GM21825 (cell line): ENCODE data around the gene AK5.

ENCODE experiments used
- ATAC-seq: cut with Tn5 transposase; IDR thresholded peaks from one replicate; pipeline ENCODE4 v1.9.1; 2021; ENCODE audit warnings: mild to moderate bottlenecking, moderate library complexity; ENCODE audit not compliant: unreplicated experiment

Gene AK5

DNA sequence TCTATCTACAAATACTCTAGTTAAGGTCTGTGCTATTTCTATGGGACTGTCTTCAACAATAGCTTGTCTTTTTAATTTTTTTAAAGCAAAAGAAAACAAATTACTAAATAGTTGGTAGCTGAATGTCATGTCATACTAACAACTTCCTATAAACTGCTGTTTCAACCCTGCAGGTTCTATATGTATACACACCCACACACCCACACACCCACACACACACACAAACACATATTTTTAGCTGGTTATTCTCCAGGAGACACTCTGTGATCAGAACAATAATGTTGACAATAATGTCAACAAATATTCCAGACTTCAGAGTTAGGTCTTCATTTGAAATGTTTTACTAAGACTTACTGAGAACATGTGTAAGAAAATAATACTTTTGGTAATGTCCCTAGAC lies 66.7 kb downstream of the AK5 start:
- ATAC-seq: no peak

DNA sequence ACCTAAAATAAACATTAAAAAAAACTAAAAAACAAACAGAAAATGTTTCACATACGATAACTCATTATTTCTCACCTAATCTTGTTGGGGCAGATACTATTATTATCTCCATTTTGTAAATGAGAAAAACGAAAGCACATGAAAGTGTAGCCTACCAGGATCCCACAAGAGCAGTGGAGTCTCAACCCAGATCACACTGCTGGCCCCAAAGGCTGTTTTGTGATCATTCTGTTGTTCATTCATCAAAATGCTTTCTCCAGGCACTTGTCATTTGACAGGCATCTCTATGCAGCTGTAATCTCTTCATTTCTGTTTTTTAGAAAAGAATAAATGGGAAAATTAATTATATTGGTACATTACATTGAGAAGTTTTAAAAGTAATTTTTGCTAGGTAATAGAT lies 67.5 kb downstream of the AK5 start:
- no peak for ATAC-seq

DNA sequence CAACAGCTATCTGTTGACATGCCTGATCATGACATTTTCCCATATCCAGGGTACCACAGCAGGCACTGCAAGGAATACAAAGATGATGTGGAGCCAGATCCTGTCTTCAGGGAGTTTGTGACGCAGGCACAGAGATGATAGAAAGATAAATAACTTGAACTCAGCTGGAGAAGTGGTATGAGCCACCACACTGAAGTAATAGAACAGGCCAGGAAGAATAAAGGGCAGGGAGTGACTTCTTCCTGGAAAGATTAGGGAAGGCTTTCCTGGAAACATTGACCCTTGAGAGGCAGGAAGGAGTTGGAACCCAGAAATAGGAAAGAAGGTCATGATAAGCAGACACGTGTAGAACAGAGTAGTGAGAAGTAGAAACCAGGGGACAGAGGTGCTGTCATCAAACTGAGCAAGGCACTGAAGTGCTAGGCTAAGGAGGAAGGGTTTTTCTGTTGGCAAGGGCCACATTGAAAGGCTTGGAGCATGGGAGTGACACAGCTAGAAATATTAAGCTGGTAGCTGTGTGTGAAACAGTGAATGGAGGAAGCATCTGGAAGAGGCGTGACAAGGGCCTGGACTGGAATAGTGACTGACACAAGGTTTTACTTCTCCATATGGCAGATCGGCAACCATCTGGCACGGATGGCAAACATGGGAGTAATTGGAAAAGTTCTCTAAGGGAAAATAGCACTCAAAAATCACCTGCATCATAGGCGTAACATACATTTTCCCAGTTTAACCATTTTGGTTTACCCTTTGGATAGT lies 68.4 kb downstream of the AK5 start:
- no peak for ATAC-seq

DNA sequence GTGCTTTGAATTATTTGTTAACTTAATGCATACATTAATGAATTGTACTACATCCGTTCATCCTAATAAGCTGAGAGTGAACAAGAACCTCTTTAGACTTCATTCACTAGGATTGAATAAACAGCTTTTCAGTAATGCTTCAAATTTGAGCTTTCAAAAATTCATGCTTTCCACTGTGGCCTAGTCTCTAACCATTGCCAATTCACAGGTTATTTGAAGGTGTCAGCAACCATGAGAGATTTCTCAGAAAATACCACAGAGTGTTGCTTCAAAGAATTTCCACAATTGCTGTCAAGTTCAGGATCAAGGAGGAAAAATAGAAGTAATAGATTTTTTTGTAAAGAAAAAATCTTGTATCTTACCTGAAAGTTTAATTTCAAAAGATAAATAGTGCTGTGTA lies 72.7 kb downstream of the AK5 start:
- no peak for ATAC-seq

DNA sequence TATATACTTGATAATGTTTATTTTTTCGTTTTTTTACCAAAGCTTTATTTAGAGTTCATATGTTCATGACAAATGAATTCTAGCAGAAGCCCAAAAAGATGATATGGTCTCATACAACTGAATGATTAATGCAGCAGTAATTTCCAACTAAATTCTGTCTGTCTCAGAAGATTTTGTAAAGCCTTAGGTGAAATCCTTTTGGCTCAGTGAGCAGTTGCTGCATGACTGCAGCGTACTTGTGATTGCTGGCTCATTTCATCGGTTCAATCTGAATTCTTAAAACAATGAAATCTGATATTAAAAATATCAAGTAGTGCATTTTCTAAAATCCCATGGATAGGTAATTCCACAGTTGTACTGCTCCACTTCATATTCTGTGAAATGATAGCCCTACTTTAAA lies 73.2 kb downstream of the AK5 start:
- no peak for ATAC-seq

DNA sequence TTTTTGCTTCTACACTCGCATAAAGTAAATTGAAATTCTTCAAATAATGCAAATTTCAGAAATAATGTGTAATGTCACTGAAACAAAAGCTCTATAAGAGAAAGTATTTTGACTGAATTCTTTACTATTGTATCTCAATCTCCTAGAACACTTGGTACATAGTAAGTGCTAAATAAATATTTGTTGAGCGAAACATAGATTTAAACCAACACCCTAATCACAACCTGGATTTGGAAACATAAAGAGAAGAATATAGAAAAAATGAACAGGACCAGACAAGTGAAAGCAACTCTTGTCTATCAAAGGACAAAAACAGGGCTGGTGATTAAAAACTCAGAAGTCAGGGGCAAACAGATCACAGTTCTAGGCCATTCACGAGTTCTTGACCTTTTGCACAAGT lies 74.3 kb downstream of the AK5 start:
- ATAC-seq: no peak

DNA sequence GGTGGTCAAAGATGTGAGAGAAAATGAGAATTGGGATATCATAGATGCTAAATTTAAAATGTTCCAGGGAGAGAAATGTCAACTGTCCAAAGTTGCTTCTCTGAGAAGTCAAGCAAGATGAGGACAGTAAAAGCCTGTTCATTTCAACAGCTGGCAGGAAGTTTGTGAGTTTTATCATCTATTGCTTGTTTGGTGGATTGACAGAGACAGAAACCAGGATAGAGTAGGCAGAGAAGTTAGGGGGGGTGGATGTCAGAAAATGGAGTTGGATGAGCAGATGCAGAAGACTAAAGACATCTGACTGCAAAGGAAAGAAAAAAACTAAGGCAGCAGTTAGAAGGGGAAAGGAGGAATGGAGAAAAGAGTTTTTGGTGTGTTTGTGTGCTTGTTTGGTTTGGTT lies 78.4 kb downstream of the AK5 start:
- no peak for ATAC-seq

DNA sequence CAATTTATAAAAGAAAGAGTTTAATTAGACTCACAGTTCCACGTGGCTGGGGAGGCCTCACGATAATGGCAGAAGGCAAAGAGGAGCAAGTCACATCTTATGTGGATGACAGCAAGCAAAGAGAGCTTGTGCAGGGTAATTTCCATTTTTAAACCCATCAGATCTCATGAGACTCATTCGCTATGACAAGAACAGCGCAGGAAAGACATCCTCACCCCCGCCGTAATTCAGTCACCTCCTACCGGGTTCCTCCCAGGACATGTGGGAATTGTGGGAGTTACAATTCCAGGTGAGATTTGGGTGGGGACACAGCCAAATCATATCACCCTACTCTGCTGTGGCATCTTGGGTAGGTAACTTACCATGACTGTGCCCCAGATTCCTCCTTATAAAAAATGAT lies 79.8 kb downstream of the AK5 start:
- no peak for ATAC-seq

DNA sequence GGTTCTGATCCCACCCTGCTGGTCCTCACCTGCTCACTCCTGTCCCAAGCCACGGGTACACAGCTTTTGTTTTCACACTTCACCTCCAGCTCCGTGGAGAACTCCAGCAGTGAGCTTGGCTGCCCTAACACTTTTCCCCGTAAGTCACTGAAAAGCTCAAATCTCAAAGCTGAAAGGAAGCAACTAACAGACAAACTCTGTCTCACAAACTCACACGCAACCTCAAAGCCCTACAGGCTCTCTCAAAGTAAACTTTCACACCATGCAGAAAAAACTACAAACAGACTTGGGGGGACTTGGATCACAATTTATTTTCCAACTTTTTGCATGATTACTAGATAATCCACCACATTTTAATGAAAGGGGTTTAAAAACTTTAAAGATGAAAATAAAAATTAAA lies 88.3 kb downstream of the AK5 start:
- no peak for ATAC-seq

DNA sequence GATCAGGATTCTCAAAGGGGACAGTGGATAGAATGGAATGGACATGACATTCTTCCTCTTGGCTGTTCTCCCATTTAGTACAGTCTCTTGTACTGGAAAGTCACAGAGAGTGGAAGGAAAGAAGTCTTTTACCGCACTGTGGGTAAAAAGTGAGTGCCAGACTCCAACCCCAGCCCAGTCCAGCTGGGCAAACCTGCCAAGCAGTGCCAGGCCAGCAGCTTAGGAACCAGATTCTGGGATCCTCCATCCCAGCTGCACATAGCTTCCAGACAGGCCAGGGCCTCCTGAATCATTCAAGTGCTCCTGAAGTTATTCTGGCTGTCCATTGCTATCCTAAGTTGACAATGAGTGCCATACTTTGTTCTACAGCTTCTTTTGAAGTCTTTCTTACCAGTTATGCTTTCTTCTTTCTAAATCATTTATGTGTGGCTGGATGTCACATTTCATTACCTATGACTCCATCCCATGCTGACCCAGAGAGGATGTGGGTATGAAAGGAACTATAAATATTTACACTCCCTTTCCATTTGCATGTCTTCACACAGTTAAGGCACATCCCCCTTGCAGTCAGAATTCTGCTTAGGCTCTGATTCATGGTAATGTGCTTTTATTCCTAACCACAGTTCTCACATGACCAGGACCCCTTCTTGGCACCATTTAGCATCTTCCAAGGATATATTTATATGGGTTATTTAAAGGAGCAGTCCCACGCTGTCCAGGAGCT lies 88.9 kb downstream of the AK5 start:
- no peak for ATAC-seq

DNA sequence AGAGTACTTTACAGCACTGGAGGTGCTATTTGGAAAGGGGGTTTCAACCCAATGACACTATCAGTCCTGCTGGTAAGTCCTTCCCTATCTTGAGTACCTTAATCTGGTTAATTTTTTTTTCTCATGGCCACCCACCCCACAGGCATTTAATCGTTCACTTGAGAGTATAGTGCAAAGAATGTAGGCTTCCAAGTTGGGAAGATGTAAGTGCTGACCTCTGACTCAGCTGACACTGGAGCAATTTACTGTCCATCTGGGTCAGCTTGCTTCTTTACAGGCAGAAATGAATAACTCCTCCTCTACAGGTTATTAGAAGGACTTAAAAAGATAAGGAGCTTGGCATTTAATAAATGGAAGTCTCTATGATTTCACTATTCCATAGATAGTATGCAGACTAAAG lies 89.6 kb downstream of the AK5 start:
- ATAC-seq: no peak

DNA sequence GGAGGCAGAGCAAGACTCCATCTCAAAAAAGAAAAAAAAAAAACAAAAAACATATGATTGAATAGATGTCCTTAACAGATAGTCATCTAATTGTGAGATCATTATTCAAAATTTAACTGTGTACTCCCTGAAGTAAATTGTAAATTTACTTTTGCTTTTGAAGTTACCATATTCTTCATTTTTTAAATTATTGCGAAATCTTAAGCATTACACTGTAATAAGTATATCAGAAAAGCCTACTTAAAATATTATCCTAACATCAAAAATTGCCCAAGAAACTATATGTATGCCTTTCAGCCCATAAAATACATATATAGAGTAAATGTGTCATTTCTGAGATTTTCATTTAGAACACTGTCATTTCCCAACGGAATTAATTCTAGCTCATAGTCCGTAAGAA lies 91.9 kb downstream of the AK5 start:
- no peak for ATAC-seq

DNA sequence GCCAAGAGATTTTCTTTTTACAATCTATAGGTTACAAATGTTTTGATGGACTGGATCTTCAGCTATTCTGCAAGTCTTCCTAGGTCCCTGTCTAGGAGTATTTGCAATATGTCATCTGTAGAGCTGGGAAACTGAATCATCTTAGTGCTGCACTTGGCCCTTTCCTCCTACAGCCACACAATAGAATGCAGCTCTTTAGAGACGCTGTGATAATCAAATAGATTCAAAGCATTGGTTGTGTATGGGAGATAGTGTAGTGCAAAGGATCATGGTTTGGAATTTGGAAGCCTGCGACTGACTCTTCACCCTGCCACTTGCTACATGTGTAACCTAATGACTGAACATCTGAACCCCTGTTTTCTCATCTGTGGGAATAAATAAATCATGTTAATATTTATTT lies 93.7 kb downstream of the AK5 start:
- ATAC-seq: no peak

DNA sequence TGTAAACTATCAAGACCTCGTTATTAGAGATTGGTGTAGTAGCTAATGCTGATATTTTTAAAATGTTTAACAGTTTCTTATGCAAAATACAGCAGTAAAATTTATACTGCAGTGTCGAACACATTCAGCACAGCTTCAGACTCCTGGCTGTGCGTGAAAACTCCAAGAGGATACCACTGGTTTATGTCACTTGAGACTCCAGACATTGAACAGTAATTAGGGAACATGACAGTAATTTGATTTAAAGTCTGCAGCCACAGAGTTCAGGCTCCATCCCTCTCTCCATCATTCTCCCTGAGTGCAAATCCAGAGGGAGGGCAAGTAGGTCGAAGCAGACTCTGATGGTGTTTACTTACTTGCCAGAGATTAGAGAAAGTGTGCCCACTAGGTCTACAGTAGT lies 94.2 kb downstream of the AK5 start:
- no peak for ATAC-seq

DNA sequence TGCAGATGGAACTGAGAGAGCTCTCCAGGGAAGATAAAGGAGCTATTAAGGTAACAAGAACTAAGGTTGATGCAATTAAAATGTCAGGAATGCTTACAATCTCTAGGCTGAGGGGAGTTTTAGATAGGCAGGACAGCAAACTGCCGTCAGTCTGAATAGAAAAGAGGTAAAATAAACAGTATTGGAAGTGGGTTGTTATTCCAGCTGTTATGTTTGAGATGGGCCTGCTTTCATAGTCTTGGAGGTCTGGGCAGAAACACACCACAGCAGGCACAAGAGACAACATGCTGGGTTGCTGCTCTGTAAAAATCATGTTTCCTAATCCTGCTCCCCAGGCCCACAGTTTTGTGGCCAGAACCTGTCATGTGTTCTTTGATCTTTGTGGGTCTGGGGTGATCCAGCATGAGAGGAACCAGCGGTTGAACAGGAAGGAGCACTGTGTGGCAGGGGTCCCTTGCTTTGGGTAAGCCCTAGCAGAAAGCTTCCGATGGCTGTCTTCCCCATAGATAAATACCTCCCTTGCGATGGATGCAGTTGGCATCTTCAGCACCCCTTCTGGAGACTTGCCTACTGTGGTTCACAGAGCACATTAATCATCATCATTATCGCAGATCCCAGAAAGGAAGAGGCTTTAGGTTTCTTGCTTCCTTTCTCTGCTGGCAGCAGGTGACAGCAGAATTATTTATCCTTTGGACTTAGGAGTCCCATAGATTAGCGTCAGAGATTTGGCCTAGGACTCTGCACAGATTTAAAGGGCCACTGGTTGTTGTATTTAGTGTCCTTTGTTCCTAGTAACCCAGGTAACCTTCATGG lies 97.1 kb downstream of the AK5 start:
- ATAC-seq: no peak

DNA sequence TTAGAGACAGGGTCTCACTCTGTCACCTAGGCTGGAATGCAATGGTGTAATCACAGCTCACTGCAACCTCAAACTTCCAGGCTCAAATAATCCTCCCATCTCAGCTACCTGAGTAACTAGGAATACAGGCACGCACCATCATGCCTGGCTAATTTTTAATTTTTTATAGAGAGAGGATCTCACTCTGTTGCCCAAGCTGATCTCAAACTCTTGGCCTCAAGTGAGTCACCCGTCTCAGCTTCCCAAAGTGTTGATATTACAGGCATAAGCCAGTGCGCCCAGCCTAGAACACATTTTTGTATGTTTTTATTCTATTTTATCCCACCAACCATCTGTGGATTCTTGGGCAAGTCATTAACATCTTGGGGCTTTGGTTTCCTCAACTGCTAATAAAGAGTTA lies 100.5 kb downstream of the AK5 start:
- no peak for ATAC-seq

DNA sequence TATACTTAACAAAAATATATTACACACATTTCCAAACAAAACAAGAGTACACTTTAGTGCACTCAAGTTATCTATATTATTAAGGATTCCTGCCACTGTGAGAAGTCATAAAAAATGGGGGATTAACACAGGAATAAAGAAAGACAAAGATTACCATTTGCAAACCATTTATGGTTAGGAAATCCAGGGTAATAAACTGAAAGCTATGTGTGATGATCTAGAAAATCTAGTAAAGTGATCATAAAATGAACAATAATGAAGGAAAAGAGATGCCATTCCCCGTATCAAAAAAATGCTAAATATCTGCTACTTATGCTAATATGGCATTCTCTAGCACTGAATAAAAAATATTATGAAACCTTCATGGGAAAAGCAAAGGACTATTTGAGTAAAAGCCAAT lies 101.4 kb downstream of the AK5 start:
- no peak for ATAC-seq

DNA sequence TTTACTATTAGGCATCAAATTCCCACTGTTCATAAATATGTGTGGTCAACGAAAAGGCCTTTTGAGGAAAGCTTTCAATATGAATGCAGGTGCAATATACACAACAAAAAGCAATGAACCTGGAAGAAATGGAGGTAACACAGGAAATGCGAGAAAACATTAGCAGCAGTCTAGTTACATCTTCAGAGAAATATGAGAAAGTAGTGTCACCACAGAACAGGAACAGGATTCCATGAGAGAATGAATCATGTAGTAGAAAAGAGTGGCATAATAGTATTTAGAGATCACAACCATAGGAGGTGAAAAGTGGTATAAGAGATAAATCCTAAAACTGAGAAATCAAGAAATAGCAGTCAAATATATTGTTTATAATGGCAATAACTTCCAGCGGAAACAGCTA lies 103.7 kb downstream of the AK5 start:
- no peak for ATAC-seq

DNA sequence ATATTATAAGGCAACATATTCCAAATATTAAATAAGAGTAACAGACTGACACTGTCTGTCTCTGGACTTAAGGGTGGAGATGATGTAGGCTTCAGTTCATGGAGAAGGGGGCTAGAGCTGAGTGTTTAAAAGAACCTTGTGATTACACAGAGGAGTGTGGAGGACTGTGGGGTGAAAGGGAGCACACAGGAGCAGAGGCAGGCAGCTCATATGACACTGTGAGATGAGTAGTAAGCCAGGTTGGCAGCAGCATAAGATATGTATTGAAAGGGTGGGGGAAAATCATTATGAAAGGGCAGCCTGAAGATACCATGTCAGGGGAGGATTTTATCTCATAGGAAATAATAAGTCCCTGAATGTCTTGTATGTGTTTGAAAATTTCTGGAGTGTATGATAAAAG lies 104.5 kb downstream of the AK5 start:
- ATAC-seq: no peak

DNA sequence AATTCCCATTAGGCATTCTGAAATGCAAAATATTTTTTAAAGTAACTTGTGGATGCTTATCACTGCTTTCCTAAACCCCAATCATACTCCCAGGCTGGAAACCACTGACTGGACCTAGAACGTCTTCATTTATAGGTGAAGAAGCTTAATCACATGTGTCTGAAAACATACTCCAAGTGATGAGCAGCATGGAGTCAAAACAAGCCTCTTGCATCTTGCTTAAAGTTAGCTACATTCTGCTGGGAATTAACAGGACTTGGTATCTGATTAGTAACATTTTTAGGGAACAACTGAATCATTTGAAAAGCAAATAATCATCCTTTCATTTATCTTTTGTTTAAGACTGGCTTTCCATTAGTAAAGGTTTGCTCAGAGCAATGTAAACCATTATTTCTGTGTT lies 105.7 kb downstream of the AK5 start:
- ATAC-seq: no peak

DNA sequence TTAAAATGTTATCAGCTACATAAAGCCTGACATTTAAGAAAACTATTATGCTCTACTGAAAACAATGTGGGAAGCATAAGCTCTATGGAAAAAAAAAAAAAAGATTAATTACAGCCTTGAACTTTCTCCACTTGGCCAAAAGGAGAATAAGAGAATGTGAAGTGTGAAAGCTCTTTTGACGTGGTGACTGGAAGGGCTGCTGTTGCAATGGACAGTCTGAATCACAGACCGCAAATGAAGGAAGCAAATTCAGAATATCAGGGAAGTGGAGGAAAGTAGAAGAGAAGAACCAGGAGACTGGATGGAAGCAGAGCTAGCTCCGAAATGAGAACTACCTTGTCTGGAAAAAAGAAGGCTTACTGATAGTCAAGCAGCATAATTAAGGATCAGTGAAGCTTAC lies 106.8 kb downstream of the AK5 start:
- no peak for ATAC-seq

DNA sequence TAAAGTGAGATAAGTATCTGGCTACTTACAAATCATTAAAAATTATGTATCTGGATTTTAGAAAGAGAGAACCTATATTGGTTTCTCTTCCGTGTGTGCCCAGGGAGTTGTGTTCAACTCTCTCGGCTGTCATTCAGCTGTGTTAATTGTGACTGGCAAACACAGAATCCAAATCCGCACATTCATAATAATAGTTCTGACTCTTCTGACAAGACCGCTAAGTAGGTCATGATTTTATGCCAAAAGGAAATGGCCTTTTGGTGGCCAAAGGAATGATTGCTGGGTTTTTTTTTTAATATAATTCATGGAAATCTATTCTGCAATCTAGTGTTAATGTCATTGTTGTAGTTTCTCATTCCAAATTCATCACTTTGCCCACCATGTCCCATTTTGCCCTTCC lies 110.7 kb downstream of the AK5 start:
- no peak for ATAC-seq
